Kidney epithelial cell (primary cell): ENCODE results near the gene TC2N. TPM values are rescaled to one million over a fixed set of nuclear protein-coding genes. Genes with fewer than 3 reads are reported as not detected.

Experiments
- DNase-seq: peaks from one replicate; pipeline ENCODE4 v3.0.0-alpha.2; 2010; ENCODE audit warnings: low read depth
- H3K27me3 ChIP-seq: 2 replicates; pipeline ENCODE4 v1.6.0; 2011; ENCODE audit warnings: low read length; ENCODE audit not compliant: control insufficient read depth, insufficient read depth
- H3K36me3 ChIP-seq: 2 replicates; pipeline ENCODE4 v1.5.1; 2011; ENCODE audit warnings: low read length; ENCODE audit not compliant: control insufficient read depth, insufficient read depth
- H3K4me3 ChIP-seq: 2 replicates; pipeline ENCODE4 v1.5.1; 2011; ENCODE audit warnings: low read depth, mild to moderate bottlenecking, control low read depth, low read length
- CTCF ChIP-seq: IDR thresholded peaks from 2 replicates; pipeline ENCODE4 v1.5.1; 2011; ENCODE audit warnings: mild to moderate bottlenecking, moderate library complexity, low read length, control low read depth, inconsistent platforms; ENCODE audit not compliant: insufficient read depth, poor library complexity, severe bottlenecking
- total RNA-seq: library from RNA; depleted of rRNA; stranded (reverse); fragments of >200 nt; gene quantifications from 2 replicates; pipeline ENCODE4 v1.2.3, GENCODE V29; 2015

TC2N gene
- total RNA-seq, 1 donor from 2014 or later = 9.6 TPM

- no peak for DNase-seq
- Histone ChIP-seq H3K27me3 (peaks cover 2% of the 10 kb centered on the region), H3K4me3 (no peak overlapping the region), H3K36me3 (no peaks in the 10 kb centered on the region)
- no peak for TF ChIP-seq CTCF
Observed at GRCh38 chr14:91882776-91883175, 15.4 kb upstream of the TC2N start.

GRCh38 chr14:91882369-91882768 is 15.0 kb upstream of the TC2N start:
- TF ChIP-seq CTCF = no peak
- no peaks in the 10 kb centered on the region for H3K36me3 ChIP-seq
- no peak for DNase-seq
- H3K4me3 ChIP-seq = no peak overlapping the region
- peaks cover 2% of the 10 kb centered on the region for H3K27me3 ChIP-seq

GRCh38 chr14:91879196-91879595 is 11.9 kb upstream of the TC2N start:
- TF ChIP-seq CTCF = no peak
- DNase-seq = no peak
- Histone ChIP-seq H3K4me3 (no peak overlapping the region), H3K27me3 (peaks cover 2% of the 10 kb centered on the region), H3K36me3 (no peaks in the 10 kb centered on the region)

GRCh38 chr14:91878274-91878673 is 10.9 kb upstream of the TC2N start:
- no peak for TF ChIP-seq CTCF
- Histone ChIP-seq H3K27me3 (peaks cover 2% of the 10 kb centered on the region), H3K4me3 (no peak overlapping the region), H3K36me3 (no peaks in the 10 kb centered on the region)
- no peak for DNase-seq

- no peaks in the 10 kb centered on the region for H3K36me3 ChIP-seq
- no peak for TF ChIP-seq CTCF
- H3K4me3 ChIP-seq = no peak overlapping the region
- no peak for DNase-seq
- H3K27me3 ChIP-seq = peaks cover 2% of the 10 kb centered on the region
Observed at GRCh38 chr14:91877376-91877915, 10.1 kb upstream of the TC2N start.

GRCh38 chr14:91876492-91876891 is 9.2 kb upstream of the TC2N start:
- Histone ChIP-seq H3K4me3 (no peak overlapping the region), H3K27me3 (peaks cover 2% of the 10 kb centered on the region), H3K36me3 (no peaks in the 10 kb centered on the region)
- no peak for DNase-seq
- TF ChIP-seq CTCF = no peak
